Ishikawa (cell line): Measurements from ENCODE around the gene PRR13.
A peak's percentile ranks its signal among the peaks of the same experiment; 100 is the strongest.

ENCODE experiments used
- CEBPB ChIP-seq: IDR thresholded peaks from 2 replicates; pipeline ENCODE4 v1.6.1; 2012
- CREB1 ChIP-seq: IDR thresholded peaks from 2 replicates; pipeline ENCODE4 v1.6.1; 2012; ENCODE audit warnings: low read depth
- EGR1 ChIP-seq: IDR thresholded peaks from 2 replicates; pipeline ENCODE4 v1.6.1; 2012
- EP300 ChIP-seq: IDR thresholded peaks from 2 replicates; pipeline ENCODE4 v1.6.1; 2012; ENCODE audit warnings: borderline replicate concordance
- FOXM1 ChIP-seq: IDR thresholded peaks from 2 replicates; pipeline ENCODE4 v1.6.1; 2012; ENCODE audit warnings: low read depth, borderline replicate concordance
- MAX ChIP-seq: IDR thresholded peaks from 2 replicates; pipeline ENCODE4 v1.6.1; 2012
- NFIC ChIP-seq: IDR thresholded peaks from 2 replicates; pipeline ENCODE4 v1.6.1; 2012
- RAD21 ChIP-seq: IDR thresholded peaks from 2 replicates; pipeline ENCODE4 v1.6.1; 2012; ENCODE audit warnings: low read depth
- REST ChIP-seq: IDR thresholded peaks from 2 replicates; pipeline ENCODE4 v1.6.1; 2012; ENCODE audit warnings: low read depth, mild to moderate bottlenecking
- TAF1 ChIP-seq: IDR thresholded peaks from 2 replicates; pipeline ENCODE4 v1.6.1; 2012; ENCODE audit warnings: low read depth, mild to moderate bottlenecking
- TCF12 ChIP-seq: IDR thresholded peaks from 2 replicates; pipeline ENCODE4 v1.6.1; 2012; ENCODE audit warnings: low read depth
- TEAD4 ChIP-seq: IDR thresholded peaks from 2 replicates; pipeline ENCODE4 v1.6.1; 2012
- USF1 ChIP-seq: IDR thresholded peaks from 2 replicates; pipeline ENCODE4 v1.6.1; 2012
- YY1 ChIP-seq: IDR thresholded peaks from 2 replicates; pipeline ENCODE4 v1.6.1; 2012; ENCODE audit warnings: low read depth
- ZBTB7A ChIP-seq: IDR thresholded peaks from 2 replicates; pipeline ENCODE4 v1.6.1; 2012; ENCODE audit warnings: low read depth

The PRR13 gene

GRCh38 chr12:53431187-53431586, 10.3 kb upstream of the PRR13 start:
- TF ChIP-seq USF1 (no peak), TEAD4 (no peak)

GRCh38 chr12:53435326-53435725, 6.2 kb upstream of the PRR13 start:
- TF ChIP-seq CEBPB: 0 out of 2 replicates have a peak, but pooled peaks have one; percentile 40

GRCh38 chr12:53443955-53444354, 2.4 kb downstream of the PRR13 start:
- TF ChIP-seq CEBPB: no peak
- TF ChIP-seq FOXM1: no peak
- TF ChIP-seq EP300: no peak
- no peak for TF ChIP-seq CREB1
- TF ChIP-seq TCF12: no peak
- no peak for TF ChIP-seq ZBTB7A
- TF ChIP-seq REST: no peak
- TF ChIP-seq TEAD4: no peak
- TF ChIP-seq USF1: no peak

- no peak for TF ChIP-seq TEAD4
- TF ChIP-seq CREB1: no peak
- no peak for TF ChIP-seq EGR1
- no peak for TF ChIP-seq CEBPB
- no peak for TF ChIP-seq TCF12
- no peak for TF ChIP-seq EP300
- no peak for TF ChIP-seq MAX
- no peak for TF ChIP-seq REST
- TF ChIP-seq ZBTB7A: no peak
- TF ChIP-seq NFIC: no peak
- TF ChIP-seq RAD21: no peak
- TF ChIP-seq USF1: no peak
- TF ChIP-seq TAF1: no peak
- no peak for TF ChIP-seq YY1
Measured at GRCh38 chr12:53450936-53451335, 9.4 kb downstream of the PRR13 start.

- TF ChIP-seq TCF12 (peak; percentile 80), CEBPB (peak; percentile 79; the same call in 1 of the 2 replicates), RAD21 (peak; percentile 12; the same call in 1 of the 2 replicates), MAX (peak; percentile 81), YY1 (peak; percentile 83), REST (no peak), TAF1 (peak; percentile 74; the same call in 1 of the 2 replicates), EGR1 (peak; percentile 89), ZBTB7A (0 out of 2 replicates have a peak, but pooled peaks have one; percentile 12), FOXM1 (no peak), USF1 (peak; percentile 46; the same call in 1 of the 2 replicates), CREB1 (peak; percentile 86), NFIC (no peak), TEAD4 (peak; percentile 69; the same call in 1 of the 2 replicates), EP300 (peak; percentile 70)
Measured at GRCh38 chr12:53451661-53452158, 10.2 kb downstream of the PRR13 start, which contains the start of gene PCBP2. Gene PCBP2 (plus strand): TSS chr12:53452102. CDS start chr12:53454801, 2,699 bp downstream.
